Loucy (cell line): Measurements from ENCODE around the gene SEMA3F.
A peak's percentile ranks its signal among the peaks of the same experiment; 100 is the strongest.

ENCODE experiments used
- H2AFZ ChIP-seq: fragments of 200-600 bp; sonication (generic); 2 replicates; pipeline ENCODE4 v1.6.0; 2016; ENCODE audit warnings: antibody characterized with exemption, mild to moderate bottlenecking, low read length, moderate library complexity
- H3F3A ChIP-seq: fragments of 200-600 bp; 2 replicates; pipeline ENCODE4 v1.6.0; 2016; ENCODE audit warnings: antibody characterized with exemption, low read depth, mild to moderate bottlenecking
- H3K27me3 ChIP-seq: fragments of 200-600 bp; sonication (generic); 2 replicates; pipeline ENCODE4 v1.6.1; 2014; ENCODE audit warnings: low read length, mild to moderate bottlenecking; ENCODE audit not compliant: insufficient read depth, poor library complexity, severe bottlenecking
- H3K36me3 ChIP-seq: fragments of 200-600 bp; sonication (generic); 2 replicates; pipeline ENCODE4 v1.6.1; 2016; ENCODE audit warnings: low read length; ENCODE audit not compliant: insufficient read depth
- H3K4me1 ChIP-seq: fragments of 200-600 bp; sonication (generic); 2 replicates; pipeline ENCODE4 v1.5.1; 2014; ENCODE audit warnings: low read length, mild to moderate bottlenecking; ENCODE audit not compliant: insufficient read depth, poor library complexity, severe bottlenecking
- H3K4me2 ChIP-seq: fragments of 200-600 bp; sonication (generic); 2 replicates; pipeline ENCODE4 v1.6.0; 2014; ENCODE audit warnings: antibody characterized with exemption, low read length, low read depth, mild to moderate bottlenecking; ENCODE audit not compliant: poor library complexity, severe bottlenecking
- H3K4me3 ChIP-seq: fragments of 200-600 bp; sonication (generic); 2 replicates; pipeline ENCODE4 v1.5.1; 2014; ENCODE audit warnings: low read length, mild to moderate bottlenecking, mixed read lengths; ENCODE audit not compliant: poor library complexity, severe bottlenecking
- H3K79me2 ChIP-seq: fragments of 200-600 bp; sonication (generic); 2 replicates; pipeline ENCODE4 v1.6.1; 2014; ENCODE audit warnings: low read length; ENCODE audit not compliant: insufficient read depth
- H3K9ac ChIP-seq: fragments of 200-600 bp; sonication (generic); 2 replicates; pipeline ENCODE4 v1.6.0; 2014; ENCODE audit warnings: mild to moderate bottlenecking, low read depth, low read length, moderate library complexity; ENCODE audit not compliant: poor library complexity, severe bottlenecking
- H3K9me2 ChIP-seq: fragments of 200-600 bp; sonication (generic); replicated peaks from 2 replicates; pipeline ENCODE4 v1.6.1; 2016; ENCODE audit warnings: low read depth, low read length, mixed read lengths
- H3K9me3 ChIP-seq: fragments of 200-600 bp; sonication (generic); 2 replicates; pipeline ENCODE4 v1.6.1; 2014; ENCODE audit warnings: mild to moderate bottlenecking, antibody characterized with exemption, low read length, low read depth; ENCODE audit not compliant: insufficient read depth
- H4K20me1 ChIP-seq: fragments of 200-600 bp; sonication (generic); 2 replicates; pipeline ENCODE4 v1.6.0; 2014; ENCODE audit warnings: antibody characterized with exemption, low read length, mild to moderate bottlenecking; ENCODE audit not compliant: insufficient read depth, poor library complexity, severe bottlenecking
- CTCF ChIP-seq: fragments of 200-600 bp; sonication (generic); conservative IDR thresholded peaks from 2 replicates; pipeline ENCODE4 v1.5.1; 2014; ENCODE audit warnings: mild to moderate bottlenecking, antibody characterized with exemption, low read length
- EZH2phosphoT487 ChIP-seq: fragments of 200-600 bp; IDR thresholded peaks from 2 replicates; pipeline ENCODE4 v1.6.1; 2018; ENCODE audit warnings: antibody characterized with exemption, mild to moderate bottlenecking, moderate library complexity, borderline replicate concordance

Gene SEMA3F

GRCh38 chr3:50190936-50191660 is 36.0 kb downstream of the SEMA3F start, which contains the start of gene GNAT1:
GNAT1 (plus strand) TSS chr3:50191610; CDS start chr3:50191726, 116 bp downstream.
- H3K79me2 ChIP-seq, result no peaks in the 10 kb centered on the region
- H3K36me3 ChIP-seq, result no peaks in the 10 kb centered on the region
- no peak within 1 kb of the TSS for H2AFZ ChIP-seq
- no peaks in the 10 kb centered on the region for H3K9me3 ChIP-seq
- H3K4me1 ChIP-seq, result no peaks in the 10 kb centered on the region
- H3K9ac ChIP-seq, result no peak within 1 kb of the TSS
- no peaks in the 10 kb centered on the region for H3K27me3 ChIP-seq
- no peaks in the 10 kb centered on the region for H3K9me2 ChIP-seq
- no peaks in the 10 kb centered on the region for H4K20me1 ChIP-seq
- no peak within 1 kb of the TSS for H3K4me3 ChIP-seq
- TF ChIP-seq EZH2phosphoT487 (no peak), CTCF (no peak)
- H3K4me2 ChIP-seq, result no peak within 1 kb of the TSS
- no peaks in the 10 kb centered on the region for H3F3A ChIP-seq

DNA sequence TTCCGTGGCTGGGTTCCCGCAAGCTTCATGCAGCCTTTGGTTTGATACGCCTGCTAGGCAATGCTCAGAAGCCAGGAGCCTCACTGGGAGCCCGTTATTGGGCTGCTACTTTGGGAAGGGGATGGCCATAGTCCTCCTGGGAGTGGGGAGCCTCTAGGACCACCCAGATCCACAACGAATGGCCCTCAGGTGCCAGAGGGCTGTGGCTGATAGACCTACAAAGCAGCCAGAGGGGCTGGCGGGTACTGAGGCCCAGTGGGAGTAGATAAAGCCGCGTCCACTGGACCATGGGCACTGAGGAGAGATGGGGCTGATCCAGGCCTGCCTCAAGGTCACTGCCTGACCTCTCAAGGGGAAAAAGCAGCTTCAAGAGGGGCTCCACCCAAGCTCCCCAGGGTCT is 37.0 kb downstream of the SEMA3F start:
- TF ChIP-seq CTCF (no peak), EZH2phosphoT487 (no peak)
- Histone ChIP-seq H3K27me3 (no peaks in the 10 kb centered on the region), H3K79me2 (no peaks in the 10 kb centered on the region)

DNA sequence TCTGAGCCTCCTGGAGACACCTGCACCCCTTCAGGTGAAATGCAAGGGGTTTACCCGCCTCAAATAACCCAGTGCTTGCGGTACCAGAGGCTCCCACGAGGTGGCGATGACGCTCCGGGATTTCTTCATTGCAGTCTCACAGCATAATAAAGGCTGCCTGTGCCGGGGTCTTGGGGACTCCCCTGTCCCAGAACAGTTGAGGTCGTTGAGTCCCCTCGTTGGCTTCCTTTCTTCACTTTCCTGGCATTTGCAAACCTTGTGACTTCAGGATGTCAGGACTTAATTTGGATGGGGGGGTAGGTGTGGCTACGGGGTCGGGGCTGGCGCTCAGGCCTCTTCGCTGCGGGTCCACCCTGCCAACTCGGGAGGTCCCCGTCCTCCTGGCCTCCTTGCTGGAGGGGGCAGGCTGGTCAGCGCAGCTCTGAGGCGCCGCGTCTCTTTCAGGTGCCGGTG is 37.6 kb downstream of the SEMA3F start:
- H2AFZ ChIP-seq, result no peak overlapping the region
- H3K79me2 ChIP-seq, result no peaks in the 10 kb centered on the region
- H3K9me3 ChIP-seq, result no peaks in the 10 kb centered on the region
- TF ChIP-seq EZH2phosphoT487 (no peak), CTCF (peak; percentile 96)
- H3K4me2 ChIP-seq, result no peak overlapping the region
- no peaks in the 10 kb centered on the region for H3K36me3 ChIP-seq
- H3F3A ChIP-seq, result no peaks in the 10 kb centered on the region
- H4K20me1 ChIP-seq, result no peaks in the 10 kb centered on the region
- H3K9me2 ChIP-seq, result no peaks in the 10 kb centered on the region
- no peak overlapping the region for H3K4me3 ChIP-seq
- no peaks in the 10 kb centered on the region for H3K4me1 ChIP-seq
- no peak overlapping the region for H3K9ac ChIP-seq
- no peaks in the 10 kb centered on the region for H3K27me3 ChIP-seq

More for the DNA sequence above, 37.0 kb downstream of the SEMA3F start:
- no peaks in the 10 kb centered on the region for H3K9me2 ChIP-seq
- H4K20me1 ChIP-seq, result no peaks in the 10 kb centered on the region
- no peaks in the 10 kb centered on the region for H3F3A ChIP-seq
- no peaks in the 10 kb centered on the region for H3K4me1 ChIP-seq
- no peaks in the 10 kb centered on the region for H3K9me3 ChIP-seq
- H2AFZ ChIP-seq, result no peak overlapping the region
- H3K4me2 ChIP-seq, result no peak overlapping the region
- H3K4me3 ChIP-seq, result no peak overlapping the region
- no peaks in the 10 kb centered on the region for H3K36me3 ChIP-seq
- H3K9ac ChIP-seq, result no peak overlapping the region
